Sigmoid colon (tissue), 4 donors: Measurements from ENCODE around the gene SIGLEC8.

Source experiments
- EP300 ChIP-seq, 4 donors: sonication (generic); formaldehyde crosslinking; IDR thresholded peaks; one replicate each; pipeline ENCODE4 v1.6.1; 2017; ENCODE audit warnings: antibody characterized with exemption in 4 of 4
- POLR2A ChIP-seq, 2 donors: fragments of 450-650 bp; IDR thresholded peaks; one replicate each; pipeline ENCODE4 v1.6.1; 2016; ENCODE audit warnings: antibody characterized with exemption in 2 of 2, mild to moderate bottlenecking in 2 of 2, moderate library complexity in 2 of 2
- POLR2AphosphoS5 ChIP-seq, 4 donors: sonication (generic); formaldehyde crosslinking; IDR thresholded peaks; one replicate each; pipeline ENCODE4 v1.6.1; 2017; ENCODE audit warnings: antibody characterized with exemption in 4 of 4
- TF ChIP-seq, protein P1 (sequence below), 4 experiments: fragments of 450-650 bp in 3 of 4; fragments of 200-600 bp in 1 of 4; IDR thresholded peaks; one replicate each; pipeline ENCODE4 v1.5.1; 2016 to 2019; ENCODE audit warnings: antibody characterized with exemption in 4 of 4, mild to moderate bottlenecking in 3 of 4, moderate library complexity in 2 of 4

DNA sequence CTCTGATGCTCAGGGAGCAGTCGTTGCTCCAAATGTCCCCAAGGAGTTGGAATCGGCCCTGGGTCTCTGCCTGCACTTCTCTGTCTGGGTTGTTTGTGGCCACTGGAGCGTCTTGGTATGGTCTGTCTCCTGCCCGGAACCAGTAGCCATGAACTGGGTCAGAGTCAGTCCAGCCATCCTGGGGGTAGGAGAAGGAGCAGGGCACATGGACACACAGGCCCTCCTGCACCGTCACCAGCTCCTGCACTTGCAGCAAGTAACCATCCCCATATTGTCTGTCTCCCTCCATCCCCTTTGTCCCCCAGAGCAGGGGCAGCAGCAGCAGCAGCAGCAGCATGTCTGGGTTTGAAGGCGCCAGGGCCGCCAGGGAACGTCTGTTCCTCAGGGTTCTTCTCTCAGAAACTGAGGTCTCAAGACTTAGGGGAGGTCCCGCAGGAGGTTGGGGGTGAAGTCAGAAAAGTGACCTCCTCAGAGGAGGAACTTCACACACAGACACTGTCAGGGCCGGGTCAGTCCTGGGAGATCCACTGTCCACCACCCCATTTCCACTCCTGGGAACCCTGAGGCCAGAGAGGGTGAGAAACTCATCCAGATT lies at the start of gene SIGLEC8:
- TF ChIP-seq, protein P1, sequence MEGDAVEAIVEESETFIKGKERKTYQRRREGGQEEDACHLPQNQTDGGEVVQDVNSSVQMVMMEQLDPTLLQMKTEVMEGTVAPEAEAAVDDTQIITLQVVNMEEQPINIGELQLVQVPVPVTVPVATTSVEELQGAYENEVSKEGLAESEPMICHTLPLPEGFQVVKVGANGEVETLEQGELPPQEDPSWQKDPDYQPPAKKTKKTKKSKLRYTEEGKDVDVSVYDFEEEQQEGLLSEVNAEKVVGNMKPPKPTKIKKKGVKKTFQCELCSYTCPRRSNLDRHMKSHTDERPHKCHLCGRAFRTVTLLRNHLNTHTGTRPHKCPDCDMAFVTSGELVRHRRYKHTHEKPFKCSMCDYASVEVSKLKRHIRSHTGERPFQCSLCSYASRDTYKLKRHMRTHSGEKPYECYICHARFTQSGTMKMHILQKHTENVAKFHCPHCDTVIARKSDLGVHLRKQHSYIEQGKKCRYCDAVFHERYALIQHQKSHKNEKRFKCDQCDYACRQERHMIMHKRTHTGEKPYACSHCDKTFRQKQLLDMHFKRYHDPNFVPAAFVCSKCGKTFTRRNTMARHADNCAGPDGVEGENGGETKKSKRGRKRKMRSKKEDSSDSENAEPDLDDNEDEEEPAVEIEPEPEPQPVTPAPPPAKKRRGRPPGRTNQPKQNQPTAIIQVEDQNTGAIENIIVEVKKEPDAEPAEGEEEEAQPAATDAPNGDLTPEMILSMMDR (IDR thresholded peaks at IDR 0.05) = no peak
- no peak for TF ChIP-seq POLR2A (IDR thresholded peaks at IDR 0.05)
- no peak for TF ChIP-seq POLR2AphosphoS5 (IDR thresholded peaks at IDR 0.05)
- no peak for TF ChIP-seq EP300 (IDR thresholded peaks at IDR 0.05)
